Measurements from ENCODE around the gene CDK9. TPM values are rescaled to one million over a fixed set of nuclear protein-coding genes. Genes with fewer than 3 reads are reported as not detected.
A peak's percentile ranks its signal among the peaks of the same experiment; 100 is the strongest.
"Not testable (repeated sequence)": the region's sequence is repeated elsewhere in the genome, so short reads cannot be mapped to it uniquely, and the experiment has no call there.

CDK9 gene
- polyA plus RNA-seq, 4 donors, result 34.0 to 47.2 (median 34.6) TPM

DNA sequence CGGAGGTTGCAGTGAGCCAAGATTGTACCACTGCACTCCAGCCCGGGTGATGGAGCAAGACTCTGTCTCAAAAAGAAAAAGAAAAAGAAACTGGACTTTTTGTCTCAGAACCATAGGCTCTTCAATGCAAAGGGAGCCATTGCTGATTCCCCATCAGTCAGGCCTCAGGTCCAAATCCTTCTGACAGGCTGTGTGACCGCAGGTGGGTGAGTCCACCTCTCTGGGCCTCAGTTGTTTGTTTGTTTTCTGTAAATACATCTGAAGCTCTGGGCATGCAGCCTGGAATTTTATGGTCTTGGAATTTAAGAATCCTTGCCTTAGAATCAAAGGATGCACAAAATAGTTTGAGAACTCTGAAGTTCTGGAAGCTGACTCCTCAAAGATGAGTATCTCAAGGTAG, 29.6 kb upstream of the CDK9 start:
- no peaks in the 10 kb centered on the region for H3K4me1 ChIP-seq (ENCODE audit: control insufficient read depth in 3 of 3, insufficient read depth in 2 of 3, low read depth in 1 of 3, low read length in 2 of 3)
- WGBS, 3 donors, result 73 to 87% (median 75%) methylated on average over 3 of the region's 3 CpGs
- peaks cover 0 to 46% (median 8%) of the 10 kb centered on the region in 3 donors for H3K27me3 ChIP-seq (ENCODE audit: control insufficient read depth in 3 of 3, insufficient read depth in 3 of 3, low read length in 3 of 3)
- no peak overlapping the region for H3K4me3 ChIP-seq (ENCODE audit: low read depth in 1 of 3, low read length in 3 of 3)
- no peak for DNase-seq
- H3K9me3 ChIP-seq (ENCODE audit: control insufficient read depth in 2 of 2, insufficient read depth in 1 of 2, low read depth in 1 of 2, low read length in 1 of 2), result no peaks in the 10 kb centered on the region
- H3K36me3 ChIP-seq (ENCODE audit: control insufficient read depth in 3 of 3, insufficient read depth in 2 of 3, low read depth in 1 of 3, low read length in 3 of 3), result no peaks in the 10 kb centered on the region
- FAIRE-seq, result no peak
- no peak overlapping the region for H3K27ac ChIP-seq (ENCODE audit: low read depth in 1 of 3, low read length in 2 of 3)

DNA sequence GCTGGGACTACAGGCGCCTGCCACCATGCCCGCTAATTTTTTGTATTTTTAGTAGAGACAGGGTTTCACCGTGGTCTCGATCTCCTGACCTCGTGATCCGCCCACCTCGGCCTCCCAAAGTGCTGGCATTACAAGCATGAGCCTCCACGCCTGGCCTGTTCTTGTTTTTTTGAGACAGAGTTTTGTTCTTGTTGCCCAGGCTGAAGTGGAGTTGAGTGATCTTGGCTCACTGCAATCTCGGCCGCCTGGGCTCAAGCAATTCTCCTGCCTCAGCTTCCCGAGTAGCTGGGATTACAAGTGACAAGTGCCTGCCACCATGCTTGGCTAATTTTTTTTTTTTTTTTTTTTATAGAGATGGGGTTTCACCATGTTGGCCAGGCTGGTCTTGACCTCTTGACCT, 29.1 kb upstream of the CDK9 start:
- 84 to 85% (median 84%) methylated on average over 11 of the region's 11 CpGs for WGBS, 3 donors
- H3K27me3 ChIP-seq (ENCODE audit: control insufficient read depth in 3 of 3, insufficient read depth in 3 of 3, low read length in 3 of 3), result peaks cover 0 to 46% (median 8%) of the 10 kb centered on the region in 3 donors
- not testable (repeated sequence) for H3K27ac ChIP-seq (ENCODE audit: low read depth in 1 of 3, low read length in 2 of 3); H3K9me3 ChIP-seq (ENCODE audit: control insufficient read depth in 2 of 2, insufficient read depth in 1 of 2, low read depth in 1 of 2, low read length in 1 of 2); FAIRE-seq; DNase-seq; H3K4me3 ChIP-seq (ENCODE audit: low read depth in 1 of 3, low read length in 3 of 3); H3K4me1 ChIP-seq (ENCODE audit: control insufficient read depth in 3 of 3, insufficient read depth in 2 of 3, low read depth in 1 of 3, low read length in 2 of 3); H3K36me3 ChIP-seq (ENCODE audit: control insufficient read depth in 3 of 3, insufficient read depth in 2 of 3, low read depth in 1 of 3, low read length in 3 of 3)

DNA sequence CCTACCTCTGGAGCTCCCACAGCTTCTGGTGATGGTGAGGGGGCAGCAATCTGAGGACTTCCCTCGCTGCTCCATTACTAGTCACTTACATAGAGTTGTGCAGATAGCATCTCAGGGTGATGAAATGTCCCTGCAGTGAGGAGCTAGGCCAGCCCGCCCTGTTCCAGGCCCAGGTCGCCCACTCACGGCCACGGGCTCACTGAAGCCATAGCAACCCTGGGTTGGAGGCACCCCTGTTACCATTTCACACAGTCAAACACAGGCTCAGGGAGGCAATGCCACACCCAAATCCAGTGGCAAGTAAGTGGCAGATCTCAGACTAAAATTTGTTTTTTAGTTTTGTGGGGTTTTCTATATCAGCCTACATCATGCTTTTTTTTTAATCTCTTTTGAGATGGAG, 27.0 kb upstream of the CDK9 start:
- WGBS, 3 donors, result 74 to 90% (median 85%) methylated on average over 5 of the region's 5 CpGs
- Histone ChIP-seq H3K4me1 (ENCODE audit: control insufficient read depth in 3 of 3, insufficient read depth in 2 of 3, low read depth in 1 of 3, low read length in 2 of 3) (no peaks in the 10 kb centered on the region), H3K27me3 (ENCODE audit: control insufficient read depth in 3 of 3, insufficient read depth in 3 of 3, low read length in 3 of 3) (peaks cover 0 to 45% (median 7%) of the 10 kb centered on the region in 3 donors), H3K27ac (ENCODE audit: low read depth in 1 of 3, low read length in 2 of 3) (no peak overlapping the region), H3K9me3 (ENCODE audit: control insufficient read depth in 2 of 2, insufficient read depth in 1 of 2, low read depth in 1 of 2, low read length in 1 of 2) (no peaks in the 10 kb centered on the region), H3K4me3 (ENCODE audit: low read depth in 1 of 3, low read length in 3 of 3) (no peak overlapping the region), H3K36me3 (ENCODE audit: control insufficient read depth in 3 of 3, insufficient read depth in 2 of 3, low read depth in 1 of 3, low read length in 3 of 3) (peaks cover 0 to 2% (median 0%) of the 10 kb centered on the region in 3 donors)
- DNase-seq, result no peak
- no peak for FAIRE-seq

DNA sequence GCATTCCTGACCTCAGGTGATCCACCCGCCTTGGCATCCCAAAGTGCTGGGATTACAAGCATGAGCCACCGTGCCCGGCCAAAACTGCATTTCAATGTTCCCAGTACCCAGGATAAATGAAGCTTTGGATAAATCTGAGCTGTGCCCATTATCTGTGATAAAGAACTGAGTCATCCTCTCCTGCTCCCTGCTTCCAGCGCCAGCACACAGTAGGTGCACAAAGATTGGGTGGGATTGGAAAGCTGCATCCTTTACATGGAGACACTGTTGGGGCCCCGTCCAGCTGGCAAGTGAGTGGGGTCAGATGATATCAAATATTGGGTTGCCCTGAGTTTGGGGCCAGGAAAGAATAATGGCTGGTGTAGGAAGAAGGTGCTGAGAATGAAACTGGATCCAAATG, 24.8 kb upstream of the CDK9 start:
- WGBS, 3 donors, result 78 to 88% (median 78%) methylated on average over 5 of the region's 5 CpGs
- H3K9me3 ChIP-seq (ENCODE audit: control insufficient read depth in 2 of 2, insufficient read depth in 1 of 2, low read depth in 1 of 2, low read length in 1 of 2), result no peaks in the 10 kb centered on the region
- H3K4me3 ChIP-seq (ENCODE audit: low read depth in 1 of 3, low read length in 3 of 3), result no peak overlapping the region
- no peak for DNase-seq
- peaks cover 0 to 2% (median 0%) of the 10 kb centered on the region in 3 donors for H3K36me3 ChIP-seq (ENCODE audit: control insufficient read depth in 3 of 3, insufficient read depth in 2 of 3, low read depth in 1 of 3, low read length in 3 of 3)
- no peak overlapping the region for H3K27ac ChIP-seq (ENCODE audit: low read depth in 1 of 3, low read length in 2 of 3)
- FAIRE-seq, result no peak
- H3K4me1 ChIP-seq (ENCODE audit: control insufficient read depth in 3 of 3, insufficient read depth in 2 of 3, low read depth in 1 of 3, low read length in 2 of 3), result no peaks in the 10 kb centered on the region
- peaks cover 0 to 38% (median 0%) of the 10 kb centered on the region in 3 donors for H3K27me3 ChIP-seq (ENCODE audit: control insufficient read depth in 3 of 3, insufficient read depth in 3 of 3, low read length in 3 of 3)

GRCh38 chr9:127761491-127761956, 24.3 kb upstream of the CDK9 start:
- Histone ChIP-seq H3K9me3 (ENCODE audit: control insufficient read depth in 2 of 2, insufficient read depth in 1 of 2, low read depth in 1 of 2, low read length in 1 of 2) (no peaks in the 10 kb centered on the region), H3K4me1 (ENCODE audit: control insufficient read depth in 3 of 3, insufficient read depth in 2 of 3, low read depth in 1 of 3, low read length in 2 of 3) (no peaks in the 10 kb centered on the region), H3K36me3 (ENCODE audit: control insufficient read depth in 3 of 3, insufficient read depth in 2 of 3, low read depth in 1 of 3, low read length in 3 of 3) (peaks cover 0 to 2% (median 0%) of the 10 kb centered on the region in 3 donors), H3K27ac (ENCODE audit: low read depth in 1 of 3, low read length in 2 of 3) (peak overlapping the region in 1 of 3 donors; percentile 36), H3K4me3 (ENCODE audit: low read depth in 1 of 3, low read length in 3 of 3) (no peak overlapping the region), H3K27me3 (ENCODE audit: control insufficient read depth in 3 of 3, insufficient read depth in 3 of 3, low read length in 3 of 3) (peaks cover 0 to 35% (median 0%) of the 10 kb centered on the region in 3 donors)
- WGBS, 3 donors, result 30 to 59% (median 50%) methylated on average over 5 of the region's 5 CpGs
- no peak for DNase-seq
- FAIRE-seq, result no peak

DNA sequence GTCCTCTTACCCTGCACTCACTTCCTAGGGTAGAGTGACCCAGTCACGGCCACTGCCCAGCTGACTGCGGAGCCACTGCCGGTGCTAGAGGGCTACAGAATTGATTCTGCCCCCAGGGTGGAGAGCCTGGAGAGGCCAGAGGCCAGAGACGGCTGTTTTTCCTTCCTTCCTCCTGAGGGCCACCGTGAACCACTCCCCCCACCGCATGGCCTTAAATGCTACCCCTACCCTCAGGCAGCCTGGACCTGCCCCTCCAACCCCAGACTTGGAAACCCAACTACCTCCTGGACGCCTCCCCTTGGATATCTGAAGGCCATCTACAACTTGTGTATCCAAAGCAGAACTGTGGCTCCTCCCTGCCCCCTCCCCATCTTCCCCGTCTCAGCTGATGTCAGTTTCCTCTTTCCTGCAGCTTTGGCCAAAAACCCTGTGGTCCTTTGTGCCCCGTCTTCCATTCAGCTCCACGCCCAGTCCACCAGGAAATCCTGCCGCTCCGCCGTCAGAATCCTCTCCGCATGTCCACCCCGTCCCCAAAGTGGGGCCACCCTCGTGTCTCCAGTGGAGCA, 23.6 kb upstream of the CDK9 start:
- no peak for FAIRE-seq
- WGBS, 3 donors, result 41 to 56% (median 43%) methylated on average over 16 of the region's 16 CpGs
- Histone ChIP-seq H3K4me1 (ENCODE audit: control insufficient read depth in 3 of 3, insufficient read depth in 2 of 3, low read depth in 1 of 3, low read length in 2 of 3) (no peaks in the 10 kb centered on the region), H3K4me3 (ENCODE audit: low read depth in 1 of 3, low read length in 3 of 3) (no peak overlapping the region), H3K9me3 (ENCODE audit: control insufficient read depth in 2 of 2, insufficient read depth in 1 of 2, low read depth in 1 of 2, low read length in 1 of 2) (no peaks in the 10 kb centered on the region), H3K36me3 (ENCODE audit: control insufficient read depth in 3 of 3, insufficient read depth in 2 of 3, low read depth in 1 of 3, low read length in 3 of 3) (peaks cover 0 to 2% (median 0%) of the 10 kb centered on the region in 3 donors), H3K27me3 (ENCODE audit: control insufficient read depth in 3 of 3, insufficient read depth in 3 of 3, low read length in 3 of 3) (peaks cover 0 to 37% (median 0%) of the 10 kb centered on the region in 3 donors), H3K27ac (ENCODE audit: low read depth in 1 of 3, low read length in 2 of 3) (peak overlapping the region in 1 of 3 donors; percentile 49)
- no peak for DNase-seq

DNA sequence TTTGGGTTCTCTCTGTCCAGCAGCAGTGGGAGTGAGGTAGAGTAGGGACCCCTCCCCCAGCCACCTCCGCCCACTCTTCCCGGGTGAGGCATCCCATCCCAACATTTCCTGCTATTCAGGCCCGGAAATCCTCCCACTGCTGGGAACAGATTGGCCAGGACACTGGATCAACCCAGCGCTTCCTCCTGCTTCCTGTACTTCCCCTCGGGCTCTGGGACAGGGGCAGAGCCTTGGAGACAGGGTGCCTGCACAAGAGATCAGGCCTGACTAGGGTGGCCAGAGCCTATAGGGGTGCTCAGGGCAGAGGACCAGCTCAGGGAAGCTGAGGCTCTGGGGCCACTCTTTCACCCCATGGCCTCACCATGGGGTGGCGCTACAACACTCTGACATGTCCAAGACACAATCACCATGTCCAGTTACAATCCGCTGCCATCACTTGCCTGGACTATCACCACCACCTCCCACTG, 21.9 kb upstream of the CDK9 start:
- H3K4me1 ChIP-seq (ENCODE audit: control insufficient read depth in 3 of 3, insufficient read depth in 2 of 3, low read depth in 1 of 3, low read length in 2 of 3), result peaks cover 0 to 2% (median 0%) of the 10 kb centered on the region in 3 donors

GRCh38 chr9:127765418-127765817, 20.4 kb upstream of the CDK9 start:
- 75 to 88% (median 82%) methylated on average over 1 of the region's 1 CpG for WGBS, 3 donors
- Histone ChIP-seq H3K27ac (ENCODE audit: low read depth in 1 of 3, low read length in 2 of 3) (peak overlapping the region in 1 of 3 donors; percentile 18), H3K27me3 (ENCODE audit: control insufficient read depth in 3 of 3, insufficient read depth in 3 of 3, low read length in 3 of 3) (peaks cover 0 to 45% (median 0%) of the 10 kb centered on the region in 3 donors), H3K4me1 (ENCODE audit: control insufficient read depth in 3 of 3, insufficient read depth in 2 of 3, low read depth in 1 of 3, low read length in 2 of 3) (peaks cover 0 to 4% (median 0%) of the 10 kb centered on the region in 3 donors), H3K9me3 (ENCODE audit: control insufficient read depth in 2 of 2, insufficient read depth in 1 of 2, low read depth in 1 of 2, low read length in 1 of 2) (no peaks in the 10 kb centered on the region), H3K4me3 (ENCODE audit: low read depth in 1 of 3, low read length in 3 of 3) (no peak overlapping the region), H3K36me3 (ENCODE audit: control insufficient read depth in 3 of 3, insufficient read depth in 2 of 3, low read depth in 1 of 3, low read length in 3 of 3) (peaks cover 0 to 2% (median 0%) of the 10 kb centered on the region in 3 donors)
- FAIRE-seq (no peak), DNase-seq (no peak)

More for the DNA sequence above, 21.9 kb upstream of the CDK9 start:
- WGBS, 3 donors, result 36 to 55% (median 45%) methylated on average over 7 of the region's 7 CpGs
- peak overlapping the region in 1 of 3 donors; percentile 41 for H3K27ac ChIP-seq (ENCODE audit: low read depth in 1 of 3, low read length in 2 of 3)
- H3K27me3 ChIP-seq (ENCODE audit: control insufficient read depth in 3 of 3, insufficient read depth in 3 of 3, low read length in 3 of 3), result peaks cover 0 to 39% (median 0%) of the 10 kb centered on the region in 3 donors
- H3K36me3 ChIP-seq (ENCODE audit: control insufficient read depth in 3 of 3, insufficient read depth in 2 of 3, low read depth in 1 of 3, low read length in 3 of 3), result peaks cover 0 to 2% (median 0%) of the 10 kb centered on the region in 3 donors
- no peak for FAIRE-seq
- peak in 1 of 2 donors; percentile 43 for DNase-seq
- H3K4me3 ChIP-seq (ENCODE audit: low read depth in 1 of 3, low read length in 3 of 3), result no peak overlapping the region
- no peaks in the 10 kb centered on the region for H3K9me3 ChIP-seq (ENCODE audit: control insufficient read depth in 2 of 2, insufficient read depth in 1 of 2, low read depth in 1 of 2, low read length in 1 of 2)

Measured in small intestine (tissue), 7 donors.